DND-41 (cell line): ENCODE data around the gene SPATC1L.

Experiments
- ATAC-seq: fragments of 200-7000 bp; cut with Tn5 transposase; 3 replicates; pipeline ENCODE4 v1.9.1; 2021; ENCODE audit warnings: low read depth; ENCODE audit not compliant: insufficient read depth
- DNase-seq: peaks from one replicate; pipeline ENCODE4 v3.0.0-alpha.2; 2020
- H2AFZ ChIP-seq: 2 replicates; pipeline ENCODE4 v1.6.0; 2012; ENCODE audit warnings: low read depth, low read length
- H3K27ac ChIP-seq: 2 replicates; pipeline ENCODE4 v1.5.1; 2012; ENCODE audit warnings: low read length, inconsistent platforms
- H3K27me3 ChIP-seq: fragments of 200-600 bp; sonication (generic); 2 replicates; pipeline ENCODE4 v1.6.0; 2012; ENCODE audit warnings: low read length, mild to moderate bottlenecking, inconsistent platforms; ENCODE audit not compliant: insufficient read depth, poor library complexity
- H3K36me3 ChIP-seq: 2 replicates; pipeline ENCODE4 v1.5.1; 2012; ENCODE audit warnings: low read length, inconsistent platforms; ENCODE audit not compliant: insufficient read depth
- H3K4me1 ChIP-seq: 2 replicates; pipeline ENCODE4 v1.5.1; 2012; ENCODE audit warnings: mild to moderate bottlenecking, low read length; ENCODE audit not compliant: insufficient read depth
- H3K4me2 ChIP-seq: 2 replicates; pipeline ENCODE4 v1.6.0; 2012; ENCODE audit warnings: mild to moderate bottlenecking, moderate library complexity, low read length, inconsistent platforms; ENCODE audit not compliant: insufficient read depth
- H3K4me3 ChIP-seq, 2 experiments: fragments of 200-600 bp in 1 of 2; shearing (Covaris generic) in 1 of 2; 2 replicates each; pipeline ENCODE4 v1.5.1; 2012 to 2016; ENCODE audit warnings: inconsistent platforms in 2 of 2, low read length in 2 of 2, mild to moderate bottlenecking in 2 of 2, low read depth in 1 of 2, moderate library complexity in 1 of 2
- H3K79me2 ChIP-seq: 2 replicates; pipeline ENCODE4 v1.6.0; 2012; ENCODE audit warnings: low read length, inconsistent platforms; ENCODE audit not compliant: insufficient read depth
- H3K9ac ChIP-seq: 2 replicates; pipeline ENCODE4 v1.6.0; 2012; ENCODE audit warnings: low read depth, mild to moderate bottlenecking, inconsistent platforms, low read length, moderate library complexity
- H3K9me3 ChIP-seq: 2 replicates; pipeline ENCODE4 v1.5.1; 2012; ENCODE audit warnings: low read length, moderate library complexity, mild to moderate bottlenecking, inconsistent platforms; ENCODE audit not compliant: insufficient read depth, severe bottlenecking
- H4K20me1 ChIP-seq: 2 replicates; pipeline ENCODE4 v1.6.0; 2012; ENCODE audit warnings: low read length; ENCODE audit not compliant: insufficient read depth
- CTCF ChIP-seq: IDR thresholded peaks from 2 replicates; pipeline ENCODE4 v1.5.1; 2012; ENCODE audit warnings: borderline replicate concordance, low read length, moderate library complexity, mild to moderate bottlenecking; ENCODE audit not compliant: poor library complexity, severe bottlenecking; ENCODE audit errors: extremely low read depth
- EZH2 ChIP-seq: IDR thresholded peaks from 3 replicates; pipeline ENCODE4 v1.6.1; 2012; ENCODE audit warnings: borderline replicate concordance, low read depth, mild to moderate bottlenecking, moderate library complexity, low read length, inconsistent platforms; ENCODE audit not compliant: severe bottlenecking

SPATC1L gene

DNA sequence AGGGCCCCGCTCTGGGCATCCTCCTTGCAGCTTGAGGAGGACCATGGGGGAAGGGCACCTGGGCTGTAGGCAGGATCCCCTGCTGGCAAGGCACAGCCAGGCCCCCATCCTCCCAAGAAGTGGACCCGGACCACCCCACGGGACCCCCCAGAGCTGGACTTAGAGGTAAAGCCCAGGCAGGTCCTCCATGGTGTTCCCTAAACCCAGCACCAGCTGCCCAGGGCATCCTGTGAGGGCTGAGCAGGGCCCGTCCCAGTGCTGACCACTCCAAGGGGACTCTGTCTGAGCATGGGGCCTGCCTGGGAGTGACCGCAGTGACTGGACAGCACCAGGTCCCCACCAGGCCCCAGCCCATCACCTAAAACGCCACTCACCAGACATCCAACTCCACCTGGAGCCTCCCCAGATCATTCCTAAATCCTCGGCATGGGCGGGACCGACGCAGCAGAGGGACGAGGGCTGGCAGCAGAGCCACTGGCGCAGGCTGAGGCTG is 65.1 kb downstream of the SPATC1L start:
- Histone ChIP-seq H3K9me3 (peaks cover 5% of the 10 kb centered on the region), H3K4me2 (no peak overlapping the region), H3K27ac (no peak overlapping the region), H2AFZ (no peak overlapping the region), H3K9ac (no peak overlapping the region), H3K27me3 (no peaks in the 10 kb centered on the region), H3K36me3 (no peaks in the 10 kb centered on the region), H3K4me1 (no peaks in the 10 kb centered on the region), H3K79me2 (no peaks in the 10 kb centered on the region), H4K20me1 (no peaks in the 10 kb centered on the region), H3K4me3 (no peak overlapping the region)
- ATAC-seq (no peak), DNase-seq (no peak)
- no peak for TF ChIP-seq EZH2
- no peak for TF ChIP-seq CTCF

- ATAC-seq = no peak
- Histone ChIP-seq H3K36me3 (no peaks in the 10 kb centered on the region), H3K4me2 (no peak overlapping the region), H2AFZ (no peak overlapping the region), H4K20me1 (no peaks in the 10 kb centered on the region), H3K9me3 (peaks cover 5% of the 10 kb centered on the region), H3K4me1 (no peaks in the 10 kb centered on the region), H3K4me3 (no peak overlapping the region), H3K79me2 (no peaks in the 10 kb centered on the region), H3K27ac (no peak overlapping the region), H3K9ac (no peak overlapping the region), H3K27me3 (no peaks in the 10 kb centered on the region)
- TF ChIP-seq EZH2 = no peak
- TF ChIP-seq CTCF = no peak
- DNase-seq = no peak
Observed at GRCh38 chr21:46118316-46119143, 65.7 kb downstream of the SPATC1L start.

GRCh38 chr21:46117586-46118315 is 66.5 kb downstream of the SPATC1L start:
- no peak overlapping the region for H3K4me2 ChIP-seq
- TF ChIP-seq EZH2 = no peak
- no peak for TF ChIP-seq CTCF
- no peaks in the 10 kb centered on the region for H3K4me1 ChIP-seq
- no peaks in the 10 kb centered on the region for H3K79me2 ChIP-seq
- peaks cover 5% of the 10 kb centered on the region for H3K9me3 ChIP-seq
- DNase-seq = no peak
- no peaks in the 10 kb centered on the region for H4K20me1 ChIP-seq
- H3K36me3 ChIP-seq = no peaks in the 10 kb centered on the region
- H2AFZ ChIP-seq = no peak overlapping the region
- no peak overlapping the region for H3K9ac ChIP-seq
- ATAC-seq = no peak
- H3K27me3 ChIP-seq = no peaks in the 10 kb centered on the region
- H3K27ac ChIP-seq = no peak overlapping the region
- no peak overlapping the region for H3K4me3 ChIP-seq
